Adrenal gland (tissue), 5 donors: Measurements from ENCODE around the gene DEGS2.

Experiments used
- CTCF ChIP-seq, 6 experiments: fragments of 450-650 bp in 4 of 6; fragments of 200-600 bp in 2 of 6; sonication (generic) in 1 of 6; IDR thresholded peaks; 1 replicate in 5 of 6; 2 replicates in 1 of 6; pipeline versions ENCODE4 v1.5.1 to v1.8.0; 2016 to 2021; ENCODE audit warnings: antibody characterized with exemption in 6 of 6, mild to moderate bottlenecking in 2 of 6, moderate library complexity in 1 of 6
- POLR2A ChIP-seq, 2 donors: fragments of 450-650 bp; IDR thresholded peaks; one replicate each; pipeline ENCODE4 v1.6.1; 2017; ENCODE audit warnings: antibody characterized with exemption in 2 of 2, mild to moderate bottlenecking in 2 of 2, moderate library complexity in 1 of 2
- donor health status: DM: no; HTN: no; CAD: no.

DNA sequence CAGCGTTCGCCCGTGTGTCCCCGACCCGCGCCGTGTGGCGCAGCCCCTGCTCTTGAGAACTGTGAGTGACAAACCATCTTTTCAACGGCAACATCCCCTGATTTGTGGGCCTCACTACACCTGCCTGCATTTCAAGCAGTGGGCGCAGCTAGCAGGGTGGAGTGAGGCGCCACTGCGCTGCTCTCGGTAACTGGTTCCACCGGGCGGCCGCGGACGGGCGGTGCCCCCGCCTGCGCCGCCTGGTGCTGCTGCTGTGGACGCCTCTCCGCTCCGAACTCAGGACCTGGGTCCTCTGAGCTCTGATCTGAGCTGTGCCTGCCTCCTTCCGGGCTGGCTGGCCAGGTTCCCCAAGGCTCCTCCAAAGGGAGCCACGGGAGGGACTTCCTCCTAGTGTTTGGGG, 5.9 kb upstream of the DEGS2 start:
- TF ChIP-seq CTCF (IDR thresholded peaks at IDR 0.05) = no peak
- no peak for TF ChIP-seq POLR2A (IDR thresholded peaks at IDR 0.05)
